Prostate gland (tissue), 2 donors: ENCODE results near the gene CORO2B.

Source experiments
- CTCF ChIP-seq, 4 experiments: fragments of 200-600 bp in 2 of 4; fragments of 450-650 bp in 2 of 4; sonication (generic) in 2 of 4; IDR thresholded peaks; 1 replicate in 3 of 4; 2 replicates in 1 of 4; pipeline ENCODE4 v1.5.1; 2016 to 2019; ENCODE audit warnings: antibody characterized with exemption in 4 of 4, mild to moderate bottlenecking in 2 of 4, moderate library complexity in 2 of 4
- POLR2A ChIP-seq: fragments of 450-650 bp; IDR thresholded peaks from one replicate; pipeline ENCODE4 v1.6.1; 2016; ENCODE audit warnings: antibody characterized with exemption, mild to moderate bottlenecking

- TF ChIP-seq POLR2A (no peak), CTCF (IDR thresholded peaks at IDR 0.05) (no peak)
These were observed 12.3 kb upstream of the CORO2B start for GRCh38 chr15:68566377-68566954.
